DLD1 (cell line): ENCODE results near the gene NUBPL.
"Not testable (repeated sequence)": the region's sequence is repeated elsewhere in the genome, so short reads cannot be mapped to it uniquely, and the experiment has no call there.

Experiments
- in situ Hi-C: cut with HindIII; loops from 2 replicates; pipeline ENCODE4 v1.10.0; 2017; ENCODE audit warnings: low sequenced_read_pairs

NUBPL gene

GRCh38 chr14:31802838-31803237 lies 241.6 kb downstream of the NUBPL start:
- in situ Hi-C loops = no loop called here

- in situ Hi-C loops = no loop called here
Observed at GRCh38 chr14:31806249-31806648, 245.0 kb downstream of the NUBPL start.

DNA sequence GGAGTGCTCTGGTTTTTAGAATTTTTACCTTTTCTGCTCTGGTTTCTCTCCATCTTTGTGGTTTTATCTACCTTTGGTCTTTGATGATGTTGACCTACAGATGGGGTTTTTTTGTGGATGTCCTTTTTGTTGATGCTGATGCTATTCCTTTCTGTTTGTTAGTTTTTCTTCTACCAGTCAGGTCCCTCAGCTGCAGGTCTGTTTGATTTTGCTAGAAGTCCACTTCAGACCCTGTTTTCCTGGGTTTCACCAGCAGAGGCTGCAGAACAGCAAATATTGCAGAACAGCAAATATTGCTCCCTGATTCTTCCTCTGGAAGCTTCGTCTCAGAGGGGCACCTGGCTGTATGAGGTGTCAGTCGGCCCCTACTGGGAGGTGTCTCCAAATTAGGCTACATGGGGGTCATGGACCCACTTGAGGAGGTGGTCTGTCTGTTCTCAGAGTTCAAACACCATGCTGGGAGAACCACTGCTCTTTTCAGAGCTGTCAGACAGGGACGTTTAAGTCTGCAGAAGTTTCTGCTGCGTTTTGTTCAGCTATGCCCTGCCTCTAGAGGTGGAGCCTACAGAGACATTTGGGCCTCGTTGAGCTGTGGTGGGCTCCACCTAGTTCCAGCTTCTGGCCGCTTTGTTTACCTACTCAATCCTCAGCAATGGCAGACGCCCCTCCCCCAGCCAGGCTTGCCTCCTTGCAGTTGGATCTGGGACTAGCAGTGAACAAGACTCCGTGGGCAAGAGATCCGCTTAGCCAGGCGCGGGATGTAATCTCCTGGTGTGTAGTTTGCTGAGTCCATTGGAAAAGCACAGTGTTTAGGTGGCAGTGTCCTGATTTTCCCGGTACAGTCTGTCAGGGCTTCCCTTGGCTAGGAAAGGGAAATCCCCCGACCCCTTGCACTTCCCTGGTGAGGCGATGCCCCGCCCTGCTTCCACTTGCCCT lies 250.8 kb downstream of the NUBPL start:
- in situ Hi-C loops = not testable (repeated sequence)

DNA sequence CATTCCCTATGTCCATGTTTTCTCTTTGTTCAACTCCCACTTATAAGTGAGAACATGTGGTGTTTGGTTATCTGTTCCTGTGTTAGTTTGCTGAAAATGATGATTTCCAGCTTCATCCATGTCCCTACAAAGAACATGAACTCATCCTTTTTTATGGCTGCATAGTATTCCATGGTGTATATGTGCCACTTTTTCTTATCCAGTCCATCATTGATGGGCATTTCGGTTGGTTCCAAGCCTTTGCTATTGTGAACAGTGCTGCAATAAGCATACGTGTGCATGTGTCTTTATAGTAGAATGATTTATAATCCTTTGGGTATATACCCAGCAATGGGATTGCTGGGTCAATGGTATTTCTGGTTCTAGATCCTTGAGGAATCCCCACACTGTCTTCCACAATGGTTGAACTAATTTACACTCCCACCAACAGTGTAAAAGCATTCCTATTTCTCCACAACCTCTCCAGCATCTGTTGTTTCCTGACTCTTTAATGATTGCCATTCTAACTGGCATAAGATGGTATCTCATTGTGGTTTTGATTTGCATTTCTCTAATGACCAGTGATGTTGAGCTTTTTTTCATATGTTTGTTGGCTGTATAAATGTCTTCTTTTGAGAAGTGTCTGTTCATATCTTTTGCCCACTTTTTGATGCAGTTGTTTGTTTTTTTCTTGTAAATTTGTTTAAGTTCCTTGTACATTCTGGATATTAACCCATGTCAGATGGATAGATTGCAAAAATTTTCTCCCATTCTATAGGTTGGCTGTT lies 252.7 kb downstream of the NUBPL start:
- in situ Hi-C loops = not testable (repeated sequence)

DNA sequence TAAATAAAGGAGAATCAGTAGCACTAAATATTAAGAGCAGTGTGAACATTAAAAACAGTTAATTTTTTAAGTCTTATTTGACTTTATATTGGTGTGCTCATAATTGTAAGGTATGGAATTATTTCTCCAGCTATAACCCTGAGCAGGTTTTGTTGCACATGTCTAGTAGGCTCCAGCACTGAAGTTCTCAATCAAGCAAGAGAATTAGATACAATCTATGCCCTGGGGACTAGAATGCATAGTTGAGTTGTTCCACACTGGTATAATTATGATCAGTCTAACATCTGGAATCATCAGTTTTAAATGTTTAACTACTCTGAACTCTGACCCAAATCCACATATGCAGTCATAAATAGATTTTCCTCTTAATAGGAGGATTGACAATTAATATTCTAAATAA lies 258.1 kb downstream of the NUBPL start:
- in situ Hi-C loops = no loop called here

DNA sequence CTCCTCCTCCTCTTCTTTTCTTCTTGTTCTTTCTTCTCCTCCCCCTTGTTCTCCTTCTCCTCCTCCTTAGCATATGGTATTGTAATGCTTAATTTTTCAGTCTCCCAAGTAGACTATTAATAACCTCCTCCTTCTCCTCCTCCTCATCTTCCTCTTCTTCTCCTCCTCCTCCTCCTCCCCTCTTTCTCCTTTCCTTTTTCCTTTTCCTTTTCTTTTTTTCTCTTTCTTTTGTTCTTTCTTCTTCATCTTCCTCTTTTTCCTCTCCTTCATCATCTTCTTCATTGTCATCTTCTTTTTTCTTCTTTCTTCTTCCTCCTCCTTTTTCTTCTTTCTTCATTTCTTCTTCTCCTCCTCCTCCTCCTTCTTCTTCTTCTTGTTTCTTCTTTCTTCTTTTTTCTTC lies 264.3 kb downstream of the NUBPL start:
- in situ Hi-C loops = no loop called here

GRCh38 chr14:31827325-31827724 lies 266.1 kb downstream of the NUBPL start:
- in situ Hi-C loops = no loop called here

GRCh38 chr14:31828946-31829868 lies 268.0 kb downstream of the NUBPL start:
- in situ Hi-C loops = no loop called here

DNA sequence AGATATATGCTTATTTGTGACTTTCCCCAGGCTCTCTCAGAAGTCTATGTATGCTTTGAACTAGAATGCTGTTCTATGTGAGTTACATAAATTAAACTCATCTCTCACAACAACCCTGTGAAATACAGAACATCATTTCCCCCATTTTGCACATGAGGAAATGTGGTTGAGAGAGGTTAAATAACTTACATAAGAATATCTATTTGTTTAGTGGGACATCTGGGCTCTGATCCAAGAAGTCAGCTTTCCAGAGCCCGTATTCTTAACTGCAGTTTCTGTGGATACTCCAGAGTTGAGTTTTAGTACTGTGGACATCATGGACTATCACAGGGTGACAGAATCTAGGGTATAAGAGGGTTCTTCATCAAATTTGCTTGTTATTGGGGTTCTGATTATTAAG lies 273.4 kb downstream of the NUBPL start:
- in situ Hi-C loops = no loop called here

DNA sequence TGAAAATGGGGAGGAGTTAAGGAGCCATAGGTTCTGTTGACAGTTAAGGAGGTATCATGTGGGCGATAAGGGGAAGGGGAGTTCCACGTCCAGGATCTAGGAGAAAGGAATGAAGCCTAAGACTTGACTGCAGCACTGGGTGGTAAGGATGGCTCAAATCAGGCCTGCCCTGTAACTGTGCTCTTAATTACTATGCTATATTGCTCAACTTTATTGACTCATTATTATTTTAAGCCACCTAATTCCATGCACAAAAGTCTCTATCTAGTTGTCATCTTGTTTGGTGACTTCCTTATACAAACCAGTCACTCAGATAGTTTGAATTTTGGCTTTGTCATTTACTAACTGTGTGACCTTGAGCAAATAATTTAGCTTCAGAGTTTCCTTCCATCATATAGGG lies 273.8 kb downstream of the NUBPL start:
- in situ Hi-C loops = no loop called here

DNA sequence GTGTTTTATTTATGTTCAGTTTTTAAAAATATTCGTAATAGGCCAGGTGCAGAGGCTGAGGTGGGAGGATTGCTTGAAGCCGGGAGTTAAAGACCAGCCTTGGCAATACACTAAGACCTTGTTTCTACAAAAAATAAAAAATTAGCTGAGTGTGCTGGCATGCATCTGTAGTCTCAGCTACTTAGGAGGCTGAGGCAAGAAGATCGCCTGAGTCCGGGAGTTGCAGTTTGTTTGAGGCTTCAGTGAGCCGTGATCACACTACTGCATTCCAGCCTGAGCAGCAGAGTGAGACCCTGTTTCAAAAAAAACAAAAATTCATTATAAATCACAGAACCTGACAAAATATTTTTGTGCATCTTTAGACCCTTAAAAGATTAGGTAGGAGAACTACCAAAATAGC lies 275.8 kb downstream of the NUBPL start:
- in situ Hi-C loops = no loop called here

DNA sequence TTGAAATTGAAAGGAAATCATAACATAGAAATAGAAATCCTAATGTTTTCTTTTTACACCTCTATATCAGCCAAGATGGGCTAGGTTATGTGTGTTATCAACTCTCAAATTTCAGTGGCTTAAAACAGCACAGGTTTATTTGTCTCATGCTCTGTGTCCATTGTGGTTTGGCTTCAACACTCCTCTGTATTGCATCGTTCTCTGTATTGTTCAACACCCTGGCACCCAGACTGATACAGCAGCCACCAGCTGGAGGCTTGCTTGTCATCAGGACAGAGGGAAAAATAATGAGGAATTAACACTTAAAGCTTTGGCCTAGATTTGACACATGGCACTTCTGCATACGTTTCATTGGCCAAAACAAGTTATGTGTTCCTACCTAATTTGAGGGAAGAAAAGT lies 281.7 kb downstream of the NUBPL start:
- in situ Hi-C loops = no loop called here

- in situ Hi-C loops = no loop called here
Observed at GRCh38 chr14:31843361-31844091, 282.3 kb downstream of the NUBPL start.

DNA sequence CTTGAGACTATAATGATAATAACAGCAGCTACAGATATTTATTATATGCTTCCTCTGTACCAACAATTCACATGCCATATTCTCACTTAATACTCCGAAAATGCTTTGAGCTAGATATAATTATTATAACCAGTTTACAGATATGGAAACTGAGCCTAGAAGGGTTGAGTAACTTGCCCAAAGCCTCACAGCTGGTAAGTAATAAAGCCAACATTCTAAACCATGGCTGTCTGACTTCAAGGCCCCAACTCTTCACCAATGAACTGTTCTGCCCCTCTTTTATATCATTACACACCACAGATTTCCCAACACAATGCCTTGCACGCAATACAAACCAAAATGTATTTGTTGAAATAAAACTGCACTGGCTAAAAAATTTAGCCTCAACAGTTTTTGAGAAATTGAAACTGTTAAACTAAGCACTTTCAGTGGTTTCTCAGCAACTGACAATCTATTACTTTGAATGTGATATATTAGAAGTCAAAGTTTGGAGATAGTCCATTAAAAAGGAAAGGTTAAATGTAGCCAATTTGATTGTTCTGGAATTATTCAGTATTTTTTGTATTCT lies 293.4 kb downstream of the NUBPL start:
- in situ Hi-C loops = no loop called here

- in situ Hi-C loops = no loop called here
Observed at GRCh38 chr14:31855262-31855661, 294.1 kb downstream of the NUBPL start.

- in situ Hi-C loops = not testable (repeated sequence)
Observed at GRCh38 chr14:31856003-31856402, 294.8 kb downstream of the NUBPL start.

GRCh38 chr14:31858868-31859267 lies 297.7 kb downstream of the NUBPL start:
- in situ Hi-C loops = no loop called here

DNA sequence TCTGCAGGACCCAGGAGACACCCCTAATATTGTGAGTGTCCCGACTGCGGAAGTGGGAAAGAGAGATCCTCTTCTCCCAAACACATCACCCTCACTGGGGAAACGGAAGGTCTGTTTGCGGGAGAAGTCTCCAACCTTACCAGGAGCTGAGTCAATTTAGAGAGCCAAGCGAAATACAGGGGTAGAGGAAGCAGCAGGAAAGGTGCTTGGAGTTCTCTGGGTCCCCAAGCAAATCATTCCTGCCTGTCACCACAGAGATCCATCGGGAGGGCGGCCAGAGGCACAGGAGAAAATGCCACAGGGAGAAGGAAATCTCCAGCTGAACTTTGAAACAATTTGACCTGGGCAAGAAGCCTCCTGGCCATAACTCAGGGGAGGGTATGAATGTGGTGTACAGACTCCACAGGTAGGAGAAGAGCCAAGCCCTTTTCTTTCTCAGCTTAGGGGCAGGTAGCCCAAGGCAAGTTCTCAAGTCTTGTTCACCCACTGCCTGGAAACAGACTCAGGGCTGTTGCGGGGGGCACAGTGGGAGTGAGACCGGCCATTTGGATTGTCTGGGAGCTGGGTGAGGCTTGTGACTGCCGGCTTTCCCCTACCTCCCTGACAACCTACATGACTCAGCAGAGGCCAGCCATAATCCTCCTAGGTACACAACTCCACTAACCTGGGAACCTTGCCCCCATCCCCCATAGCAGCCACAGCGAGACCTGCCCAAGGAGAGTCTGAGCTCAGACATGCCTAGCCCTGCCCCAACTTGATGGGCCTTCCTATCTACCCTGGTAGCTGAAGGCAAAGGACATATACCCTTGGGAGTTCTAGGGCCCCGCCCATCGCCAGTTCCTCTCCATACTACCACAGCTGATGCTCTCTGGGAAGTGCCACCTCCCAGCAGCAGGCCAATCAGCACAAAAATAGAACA lies 304.0 kb downstream of the NUBPL start:
- in situ Hi-C loops = no loop called here

- in situ Hi-C loops = no loop called here
Observed at GRCh38 chr14:31867570-31867969, 306.4 kb downstream of the NUBPL start.
